ENCODE measurements around the gene GALT. TPM values are rescaled to one million over a fixed set of nuclear protein-coding genes. Genes with fewer than 3 reads are reported as not detected.

GALT gene
- total RNA-seq, 1 donor, result 36.7 TPM

DNA sequence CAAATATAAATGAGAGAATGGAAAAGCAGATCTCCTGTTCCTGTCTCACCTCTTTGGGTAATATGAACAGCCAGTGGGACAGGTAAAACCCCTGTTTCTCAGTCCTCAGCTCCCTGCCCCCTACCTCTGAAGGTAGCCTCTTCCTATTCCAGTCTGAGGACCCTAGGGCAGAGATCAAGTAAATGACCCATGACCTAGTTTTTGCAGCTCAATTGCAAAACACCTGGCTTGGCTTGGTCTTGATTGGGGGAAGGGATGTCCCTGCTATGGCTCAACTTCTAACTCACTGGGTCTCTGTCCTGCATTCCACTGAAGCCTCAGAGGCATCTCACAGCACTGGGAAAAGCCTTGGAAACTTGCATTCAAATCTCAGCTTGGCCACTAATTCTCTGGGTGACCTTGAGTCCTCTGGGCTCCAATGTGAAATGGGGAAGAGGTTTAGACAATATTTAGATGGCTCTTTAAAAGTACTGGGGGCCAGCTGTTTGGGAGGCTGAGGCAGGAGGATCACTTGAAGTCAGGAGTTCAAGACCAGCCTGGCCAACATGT is 1.6 kb upstream of the GALT start:
- DNase-seq (ENCODE audit: low read depth), result no peak
- TF ChIP-seq, protein P1, sequence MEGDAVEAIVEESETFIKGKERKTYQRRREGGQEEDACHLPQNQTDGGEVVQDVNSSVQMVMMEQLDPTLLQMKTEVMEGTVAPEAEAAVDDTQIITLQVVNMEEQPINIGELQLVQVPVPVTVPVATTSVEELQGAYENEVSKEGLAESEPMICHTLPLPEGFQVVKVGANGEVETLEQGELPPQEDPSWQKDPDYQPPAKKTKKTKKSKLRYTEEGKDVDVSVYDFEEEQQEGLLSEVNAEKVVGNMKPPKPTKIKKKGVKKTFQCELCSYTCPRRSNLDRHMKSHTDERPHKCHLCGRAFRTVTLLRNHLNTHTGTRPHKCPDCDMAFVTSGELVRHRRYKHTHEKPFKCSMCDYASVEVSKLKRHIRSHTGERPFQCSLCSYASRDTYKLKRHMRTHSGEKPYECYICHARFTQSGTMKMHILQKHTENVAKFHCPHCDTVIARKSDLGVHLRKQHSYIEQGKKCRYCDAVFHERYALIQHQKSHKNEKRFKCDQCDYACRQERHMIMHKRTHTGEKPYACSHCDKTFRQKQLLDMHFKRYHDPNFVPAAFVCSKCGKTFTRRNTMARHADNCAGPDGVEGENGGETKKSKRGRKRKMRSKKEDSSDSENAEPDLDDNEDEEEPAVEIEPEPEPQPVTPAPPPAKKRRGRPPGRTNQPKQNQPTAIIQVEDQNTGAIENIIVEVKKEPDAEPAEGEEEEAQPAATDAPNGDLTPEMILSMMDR (IDR thresholded peaks at IDR 0.05; ENCODE audit: insufficient read depth, low read depth, low read length), result no peak
- H3K4me3 ChIP-seq (ENCODE audit: low read depth, low read length), result no peak overlapping the region

DNA sequence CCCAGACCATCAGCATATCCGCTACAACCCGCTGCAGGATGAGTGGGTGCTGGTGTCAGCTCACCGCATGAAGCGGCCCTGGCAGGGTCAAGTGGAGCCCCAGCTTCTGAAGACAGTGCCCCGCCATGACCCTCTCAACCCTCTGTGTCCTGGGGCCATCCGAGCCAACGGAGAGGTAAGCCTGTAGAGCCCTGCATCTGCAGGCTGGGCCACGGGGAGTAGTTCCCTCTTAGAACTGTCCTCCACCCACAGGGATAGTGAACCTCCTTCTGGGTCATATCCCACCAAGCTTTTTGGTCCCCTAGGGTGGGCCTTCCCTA is 569 bp downstream of the GALT start:
- DNase-seq (ENCODE audit: low read depth), result no peak
- TF ChIP-seq, protein P1 (IDR thresholded peaks at IDR 0.05; ENCODE audit: insufficient read depth, low read depth, low read length), result no peak
- H3K4me3 ChIP-seq (ENCODE audit: low read depth, low read length), result peak overlapping the region; percentile 90

DNA sequence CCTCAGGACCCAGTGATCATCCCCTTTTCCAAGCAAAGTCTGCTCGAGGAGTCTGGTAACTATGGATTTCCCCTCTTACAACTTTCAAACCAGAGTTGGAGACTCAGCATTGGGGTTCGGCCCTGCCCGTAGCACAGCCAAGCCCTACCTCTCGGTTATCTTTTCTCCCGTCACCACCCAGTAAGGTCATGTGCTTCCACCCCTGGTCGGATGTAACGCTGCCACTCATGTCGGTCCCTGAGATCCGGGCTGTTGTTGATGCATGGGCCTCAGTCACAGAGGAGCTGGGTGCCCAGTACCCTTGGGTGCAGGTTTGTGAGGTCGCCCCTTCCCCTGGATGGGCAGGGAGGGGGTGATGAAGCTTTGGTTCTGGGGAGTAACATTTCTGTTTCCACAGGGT is 1.2 kb downstream of the GALT start:
- H3K4me3 ChIP-seq (ENCODE audit: low read depth, low read length), result peak overlapping the region; percentile 90
- TF ChIP-seq, protein P1 (IDR thresholded peaks at IDR 0.05; ENCODE audit: insufficient read depth, low read depth, low read length), result no peak
- no peak for DNase-seq (ENCODE audit: low read depth)

GRCh38 chr9:34648673-34649072 is 2.2 kb downstream of the GALT start:
- H3K4me3 ChIP-seq (ENCODE audit: low read depth, low read length), result no peak overlapping the region
- no peak for DNase-seq (ENCODE audit: low read depth)
- TF ChIP-seq, protein P1 (IDR thresholded peaks at IDR 0.05; ENCODE audit: insufficient read depth, low read depth, low read length), result no peak

DNA sequence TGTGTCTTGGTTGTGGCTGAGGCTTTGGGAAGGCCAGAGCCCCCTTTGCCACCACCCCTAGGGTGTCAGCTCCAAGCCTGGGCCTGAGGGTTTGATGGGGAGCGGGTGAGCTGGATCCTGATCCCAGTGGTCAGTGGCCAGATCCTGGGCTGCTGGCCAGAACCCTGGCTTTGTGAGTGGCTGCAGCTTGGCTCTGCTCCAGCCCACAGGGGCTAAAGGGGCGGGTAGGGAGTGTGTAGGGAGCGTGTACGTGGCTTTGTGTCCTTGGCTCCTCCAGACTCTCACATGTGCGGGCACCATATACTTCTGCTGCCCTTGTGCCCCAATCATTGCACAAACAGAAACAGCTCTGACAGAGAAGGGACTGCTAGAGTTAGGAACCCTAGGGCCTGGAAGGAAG is 4.3 kb downstream of the GALT start:
- no peak overlapping the region for H3K4me3 ChIP-seq (ENCODE audit: low read depth, low read length)
- peak; percentile 26 for DNase-seq (ENCODE audit: low read depth)
- TF ChIP-seq, protein P1 (IDR thresholded peaks at IDR 0.05; ENCODE audit: insufficient read depth, low read depth, low read length), result no peak

GRCh38 chr9:34651321-34651720 is 4.8 kb downstream of the GALT start:
- peak; percentile 51 for DNase-seq (ENCODE audit: low read depth)
- TF ChIP-seq, protein P1 (IDR thresholded peaks at IDR 0.05; ENCODE audit: insufficient read depth, low read depth, low read length), result no peak
- H3K4me3 ChIP-seq (ENCODE audit: low read depth, low read length), result peak overlapping the region; percentile 53
